Panc1 (cell line): Measurements from ENCODE around the gene COQ2.

Experiments used
- CTCF ChIP-seq: fragments of 450-650 bp; IDR thresholded peaks from 2 replicates; pipeline ENCODE4 v1.5.1; 2017; ENCODE audit warnings: mild to moderate bottlenecking
- POLR2AphosphoS5 ChIP-seq: IDR thresholded peaks from 2 replicates; pipeline ENCODE4 v1.6.1; 2012; ENCODE audit warnings: mild to moderate bottlenecking, low read depth, low read length, moderate library complexity
- REST ChIP-seq, 2 experiments: IDR thresholded peaks; 2 replicates each; pipeline ENCODE4 v1.6.1; 2011 to 2012; ENCODE audit warnings: low read depth in 2 of 2, control low read depth in 1 of 2, low read length in 1 of 2, mild to moderate bottlenecking in 1 of 2, moderate library complexity in 1 of 2; ENCODE audit not compliant: insufficient read depth in 1 of 2

- TF ChIP-seq CTCF = no peak
- TF ChIP-seq POLR2AphosphoS5 = no peak
- no peak for TF ChIP-seq REST (IDR thresholded peaks at IDR 0.05; ENCODE audit: insufficient read depth in 1 of 2, low read depth in 2 of 2, low read length in 1 of 2)
Measured at GRCh38 chr4:83269256-83269655, 15.3 kb downstream of the COQ2 start.
